Chondrocyte (in vitro differentiated cells): ENCODE data around the gene COA8. TPM values are rescaled to one million over a fixed set of nuclear protein-coding genes. Genes with fewer than 3 reads are reported as not detected.

Experiments
- DNase-seq: peaks from one replicate; pipeline ENCODE4 v3.0.0; 2021; ENCODE audit warnings: mixed read lengths, low spot score
- H3K27ac Mint-ChIP-seq: one replicate; pipeline ENCODE4 v1.8.0; 2021; ENCODE audit warnings: mild to moderate bottlenecking, moderate library complexity, mixed read lengths; ENCODE audit not compliant: unreplicated experiment
- H3K27me3 Mint-ChIP-seq: 2 replicates; pipeline ENCODE4 v1.8.0; 2021; ENCODE audit warnings: low read depth, mixed read lengths
- H3K36me3 Mint-ChIP-seq: 2 replicates; pipeline ENCODE4 v1.8.0; 2021; ENCODE audit warnings: low read depth, mixed read lengths
- H3K4me1 Mint-ChIP-seq: 2 replicates; pipeline ENCODE4 v1.8.0; 2021; ENCODE audit warnings: low read depth, mild to moderate bottlenecking, mixed read lengths
- H3K4me3 Mint-ChIP-seq: one replicate; pipeline ENCODE4 v1.8.0; 2021; ENCODE audit warnings: mild to moderate bottlenecking, moderate library complexity, mixed read lengths; ENCODE audit not compliant: unreplicated experiment
- H3K9me3 Mint-ChIP-seq: 2 replicates; pipeline ENCODE4 v1.8.0; 2021; ENCODE audit warnings: low read depth, mixed read lengths
- CTCF ChIP-seq: fragments of 200-600 bp; sonication (generic); IDR thresholded peaks from 2 replicates; pipeline ENCODE4 v1.5.0; 2021; ENCODE audit warnings: antibody characterized with exemption, mild to moderate bottlenecking, moderate library complexity
- total RNA-seq: library from RNA; stranded (reverse); gene quantifications from 3 replicates; pipeline ENCODE4 v1.2.1, GENCODE V29; 2021

Gene COA8
- total RNA-seq, 1 donor from 2014 or later, result 51.9 TPM

GRCh38 chr14:103517721-103518421 is 44.9 kb upstream of the COA8 start:
- H3K4me3 Mint-ChIP-seq, result no peak overlapping the region
- H3K27ac Mint-ChIP-seq, result peak overlapping the region; percentile 72
- no peaks in the 10 kb centered on the region for H3K9me3 Mint-ChIP-seq
- H3K4me1 Mint-ChIP-seq, result peaks cover 37% of the 10 kb centered on the region
- H3K36me3 Mint-ChIP-seq, result no peaks in the 10 kb centered on the region
- peak; percentile 94 for DNase-seq
- TF ChIP-seq CTCF, result no peak
- H3K27me3 Mint-ChIP-seq, result no peaks in the 10 kb centered on the region

DNA sequence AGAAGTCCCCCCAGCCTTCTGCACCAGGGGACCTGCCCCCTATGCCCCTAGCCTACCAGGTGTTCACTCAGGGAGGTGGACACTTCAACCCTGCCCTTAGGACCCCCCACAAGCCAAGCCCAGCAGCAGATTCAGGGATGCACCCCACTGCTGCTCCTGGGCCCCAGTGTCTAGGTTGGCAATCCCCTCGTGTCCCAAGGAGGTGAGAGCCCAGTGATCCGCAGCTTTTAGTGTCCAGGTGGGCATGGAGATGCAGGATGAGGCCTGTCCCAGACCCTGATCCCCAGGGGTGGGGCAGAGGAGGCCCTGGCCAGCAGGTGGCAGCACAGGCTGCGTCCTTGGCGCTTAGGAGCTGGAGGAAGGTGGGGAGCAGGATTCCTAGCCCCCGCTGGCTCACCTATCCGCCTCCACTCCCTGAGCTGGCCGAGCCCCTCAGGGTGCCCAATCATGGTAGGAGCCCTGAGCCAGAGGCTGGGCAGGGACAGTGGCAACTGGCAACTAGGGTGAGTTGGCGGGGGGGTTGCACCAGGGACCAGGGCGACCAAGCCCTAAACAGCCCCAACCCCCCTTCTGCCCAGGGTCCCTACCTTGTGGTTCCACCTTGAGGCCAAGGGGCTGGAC is 44.2 kb upstream of the COA8 start:
- no peaks in the 10 kb centered on the region for H3K9me3 Mint-ChIP-seq
- peak; percentile 84 for DNase-seq
- peaks cover 33% of the 10 kb centered on the region for H3K4me1 Mint-ChIP-seq
- H3K27ac Mint-ChIP-seq, result no peak overlapping the region
- H3K4me3 Mint-ChIP-seq, result peak overlapping the region; percentile 19
- TF ChIP-seq CTCF, result peak; percentile 95
- H3K27me3 Mint-ChIP-seq, result no peaks in the 10 kb centered on the region
- no peaks in the 10 kb centered on the region for H3K36me3 Mint-ChIP-seq

DNA sequence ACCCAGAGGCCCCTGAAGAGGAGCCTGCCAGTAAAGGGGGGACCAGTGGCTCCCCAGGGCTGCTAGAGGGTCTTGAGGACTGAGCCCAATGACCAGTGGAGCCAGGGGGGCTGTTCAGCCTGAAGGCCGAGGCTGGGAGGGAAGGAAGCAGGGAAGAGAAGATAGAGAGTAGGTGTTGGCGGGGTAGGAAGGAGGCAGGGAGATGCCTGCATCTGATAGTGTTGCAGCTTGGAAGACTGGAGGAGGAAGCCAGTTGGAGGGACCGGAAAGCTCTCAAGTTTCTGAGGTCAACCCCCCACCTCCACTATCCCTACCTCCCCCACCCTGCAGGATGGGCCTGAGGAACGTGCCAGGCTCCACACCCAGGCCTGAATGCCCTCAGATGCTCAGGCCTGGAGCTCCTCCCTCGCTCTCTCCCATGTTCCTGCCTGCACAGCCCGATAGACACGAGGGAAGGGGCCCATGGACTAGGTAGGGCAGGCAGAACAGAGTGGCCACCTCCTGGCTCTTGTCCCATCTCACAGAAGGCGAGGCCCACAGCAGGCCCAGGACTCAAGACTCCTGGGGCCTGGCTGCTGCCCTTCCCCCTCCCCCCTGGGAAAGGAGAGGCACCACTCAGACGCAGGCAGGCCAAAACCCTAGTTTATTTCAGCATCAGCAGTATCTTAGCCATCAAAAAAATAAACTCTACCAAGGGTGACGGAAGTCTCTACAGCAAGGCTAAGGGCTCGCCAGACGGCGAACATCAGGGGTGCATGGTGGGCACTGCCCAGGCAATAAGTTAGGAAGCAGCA is 43.5 kb upstream of the COA8 start:
- Mint-ChIP-seq H3K36me3 (no peaks in the 10 kb centered on the region), H3K27me3 (no peaks in the 10 kb centered on the region), H3K4me1 (peaks cover 34% of the 10 kb centered on the region), H3K27ac (peak overlapping the region; percentile 75), H3K9me3 (no peaks in the 10 kb centered on the region), H3K4me3 (peak overlapping the region; percentile 19)
- DNase-seq, result peak; percentile 72
- no peak for TF ChIP-seq CTCF

DNA sequence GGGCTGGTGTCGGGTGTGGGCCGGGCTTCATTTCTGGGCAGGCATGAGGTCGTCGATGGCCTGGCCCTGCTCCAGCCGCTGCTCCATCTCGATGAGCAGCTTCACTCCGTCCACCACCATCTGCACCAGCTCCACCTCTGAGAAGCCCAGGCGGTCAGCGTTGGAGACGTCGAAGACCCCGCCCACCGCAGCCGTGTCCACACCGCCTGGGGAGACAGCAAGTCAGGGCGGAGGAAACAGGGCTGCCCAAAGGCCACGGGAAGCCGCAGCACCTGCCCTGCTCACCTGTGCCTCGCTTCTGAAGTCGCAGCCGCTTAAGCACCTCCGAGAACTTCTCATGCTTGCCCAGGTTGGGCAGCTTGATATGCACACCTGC is 42.9 kb upstream of the COA8 start:
- Mint-ChIP-seq H3K4me1 (peaks cover 34% of the 10 kb centered on the region), H3K4me3 (no peak overlapping the region), H3K27ac (peak overlapping the region; percentile 75), H3K27me3 (no peaks in the 10 kb centered on the region), H3K9me3 (no peaks in the 10 kb centered on the region), H3K36me3 (no peaks in the 10 kb centered on the region)
- DNase-seq, result peak; percentile 92
- no peak for TF ChIP-seq CTCF

- TF ChIP-seq CTCF, result no peak
- DNase-seq, result peak; percentile 91
- Mint-ChIP-seq H3K27me3 (no peaks in the 10 kb centered on the region), H3K9me3 (no peaks in the 10 kb centered on the region), H3K27ac (peak overlapping the region; percentile 75), H3K4me3 (peak overlapping the region; percentile 63), H3K36me3 (no peaks in the 10 kb centered on the region), H3K4me1 (peaks cover 35% of the 10 kb centered on the region)
Observed at GRCh38 chr14:103520269-103520656, 42.5 kb upstream of the COA8 start.
